Endothelial cell of umbilical vein (primary cell): ENCODE measurements around the gene IVD. TPM values are rescaled to one million over a fixed set of nuclear protein-coding genes. Genes with fewer than 3 reads are reported as not detected.

Experiments
- BruUV-seq: library from RNA; stranded (reverse); fragments of 400-500 nt; replicated peaks from 2 replicates; lab custom pipeline; 2021; lab: Mats Ljungman, UMichigan
- CTCF ChIA-PET: fragments of 300-600, 350-600 bp; sonication (Branson Sonifier 250); formaldehyde crosslinking; loops from one replicate; lab custom pipeline; 2021; ENCODE audit warnings: antibody characterized with exemption, inconsistent platforms; lab: Charles Lee
- POLR2A ChIA-PET: fragments of 300-600, 350-600 bp; sonication (Branson Sonifier 250); formaldehyde crosslinking; loops from one replicate; lab custom pipeline; 2021; ENCODE audit warnings: antibody characterized with exemption, inconsistent platforms; lab: Charles Lee
- DNase-seq: peaks from one replicate; pipeline ENCODE4 v3.0.0-alpha.2; 2011; ENCODE audit warnings: low read depth, low spot score
- FAIRE-seq: peaks from 2 replicates; lab custom pipeline; 2011; peaks lifted over from hg19 to GRCh38; lab: Jason Lieb, UNC
- H2AFZ ChIP-seq: 2 replicates; pipeline ENCODE4 v1.6.0; 2012; ENCODE audit warnings: low read depth, low read length, control low read depth, inconsistent platforms
- H3K27ac ChIP-seq: 2 replicates; pipeline ENCODE4 v1.5.1; 2011; ENCODE audit warnings: low read depth, mild to moderate bottlenecking, control low read depth, low read length, moderate library complexity; ENCODE audit not compliant: insufficient read depth
- H3K27me3 ChIP-seq, 2 experiments: 2 replicates each; pipeline versions ENCODE4 v1.6.0 to v1.6.1; 2011; ENCODE audit warnings: low read length in 2 of 2, mixed read lengths in 1 of 2; ENCODE audit not compliant: control insufficient read depth in 2 of 2, insufficient read depth in 2 of 2
- H3K36me3 ChIP-seq, 2 experiments: 2 replicates in 1 of 2; 3 replicates in 1 of 2; pipeline ENCODE4 v1.5.1; 2011; ENCODE audit warnings: low read length in 2 of 2, mild to moderate bottlenecking in 1 of 2, moderate library complexity in 1 of 2; ENCODE audit not compliant: control insufficient read depth in 2 of 2, insufficient read depth in 2 of 2; ENCODE audit errors: extremely low read depth in 1 of 2
- H3K4me1 ChIP-seq: 3 replicates; pipeline ENCODE4 v1.5.1; 2011; ENCODE audit warnings: mild to moderate bottlenecking, low read length; ENCODE audit not compliant: control insufficient read depth, insufficient read depth; ENCODE audit errors: extremely low read depth
- H3K4me2 ChIP-seq: 2 replicates; pipeline ENCODE4 v1.6.1; 2011; ENCODE audit warnings: low read length, control low read depth, mixed read lengths; ENCODE audit not compliant: insufficient read depth
- H3K4me3 ChIP-seq, 3 experiments: fragments of 200-600 bp in 1 of 3; sonication (generic), shearing (Covaris generic) in 1 of 3; replicated peaks in 1 of 3; 2 replicates each; pipeline ENCODE4 v1.5.1; 2011 to 2016; ENCODE audit warnings: control low read depth in 3 of 3, low read length in 3 of 3, mild to moderate bottlenecking in 2 of 3, inconsistent platforms in 1 of 3, low read depth in 1 of 3, moderate library complexity in 1 of 3; ENCODE audit not compliant: insufficient read depth in 1 of 3
- H3K79me2 ChIP-seq: 2 replicates; pipeline ENCODE4 v1.6.0; 2012; ENCODE audit warnings: low read length, inconsistent platforms; ENCODE audit not compliant: control insufficient read depth, insufficient read depth
- H3K9ac ChIP-seq: replicated peaks from 2 replicates; pipeline ENCODE3; 2011; ENCODE audit warnings: low read length, control low read depth; ENCODE audit not compliant: insufficient read depth; ENCODE audit errors: extremely low read depth
- H3K9me1 ChIP-seq: replicated peaks from 3 replicates; pipeline ENCODE4 v1.6.0; 2011; ENCODE audit warnings: mild to moderate bottlenecking, low read length; ENCODE audit not compliant: control insufficient read depth, insufficient read depth; ENCODE audit errors: extremely low read depth
- H3K9me3 ChIP-seq: replicated peaks from 2 replicates; pipeline ENCODE4 v1.5.1; 2012; ENCODE audit warnings: low read length, inconsistent platforms; ENCODE audit not compliant: control insufficient read depth, insufficient read depth
- H4K20me1 ChIP-seq: replicated peaks from 2 replicates; pipeline ENCODE3; 2011; ENCODE audit warnings: mild to moderate bottlenecking, low read length; ENCODE audit not compliant: control insufficient read depth, insufficient read depth; ENCODE audit errors: extremely low read depth
- CTCF ChIP-seq, 2 donors: IDR thresholded peaks; 1 replicate in 1 of 2; 2 replicates in 1 of 2; pipeline ENCODE4 v1.5.1; 2011; ENCODE audit warnings: low read length in 2 of 2, mild to moderate bottlenecking in 2 of 2, moderate library complexity in 2 of 2, control low read depth in 1 of 2, inconsistent platforms in 1 of 2, low read depth in 1 of 2; ENCODE audit not compliant: insufficient read depth in 1 of 2; ENCODE audit errors: extremely low read depth in 1 of 2
- EZH2 ChIP-seq: IDR thresholded peaks from 2 replicates; pipeline ENCODE4 v1.6.1; 2012; ENCODE audit warnings: borderline replicate concordance, low read depth, mild to moderate bottlenecking, moderate library complexity, low read length, inconsistent platforms; ENCODE audit not compliant: severe bottlenecking
- FOS ChIP-seq: IDR thresholded peaks from 2 replicates; pipeline ENCODE4 v1.6.1; 2011; ENCODE audit warnings: mild to moderate bottlenecking, low read length, moderate library complexity, borderline replicate concordance; ENCODE audit not compliant: insufficient read depth
- GATA2 ChIP-seq: IDR thresholded peaks from 2 replicates; pipeline ENCODE4 v1.7.0; 2011; ENCODE audit warnings: low read depth, mild to moderate bottlenecking, moderate library complexity, mixed read lengths, low read length; ENCODE audit not compliant: insufficient read length, insufficient read depth
- JUN ChIP-seq: IDR thresholded peaks from 2 replicates; pipeline ENCODE4 v1.6.1; 2011; ENCODE audit warnings: borderline replicate concordance, low read depth; ENCODE audit not compliant: insufficient read length, insufficient read depth
- MAX ChIP-seq: IDR thresholded peaks from 2 replicates; pipeline ENCODE4 v1.6.1; 2011; ENCODE audit not compliant: insufficient read depth, insufficient read length
- MYC ChIP-seq: IDR thresholded peaks from one replicate; pipeline ENCODE4 v1.6.1; 2011; ENCODE audit warnings: mild to moderate bottlenecking, low read depth, low read length
- POLR2A ChIP-seq: IDR thresholded peaks from 2 replicates; pipeline ENCODE4 v1.6.1; 2012; ENCODE audit warnings: low read depth, mild to moderate bottlenecking, control low read depth, low read length
- POLR2AphosphoS5 ChIP-seq: IDR thresholded peaks from 2 replicates; pipeline ENCODE4 v1.6.1; 2012; ENCODE audit warnings: low read depth, mild to moderate bottlenecking, control low read depth, low read length, moderate library complexity; ENCODE audit not compliant: insufficient read depth
- dilution Hi-C: fragments of 300-500 bp; cut with MboI; formaldehyde crosslinking; loops from one replicate; pipeline ENCODE4 v1.15.0; 2019; ENCODE audit warnings: low sequenced_read_pairs; ENCODE audit not compliant: extremely low pct_ligation_motif_present
- intact Hi-C: fragments of 100-400 bp; cut with micrococcal nuclease; formaldehyde crosslinking; loops from one replicate; pipeline ENCODE4 v1.10.0; 2022
- polyA plus RNA-seq, 4 experiments: library from polyadenylated mRNA; depleted of rRNA in 3 of 4; stranded (reverse) in 3 of 4; unstranded in 1 of 4; fragments of >200 nt; gene quantifications; 2 replicates each; pipeline versions ENCODE4 v1.2.1 to v1.2.3, GENCODE V29; 2011 to 2012; ENCODE audit warnings: missing spikeins in 1 of 4
- total RNA-seq: library from RNA; stranded (reverse); gene quantifications from 2 replicates; pipeline ENCODE4 v1.2.3, GENCODE V29; 2021

Gene IVD
- total and polyA plus RNA-seq, 2 donors (not counting 3 experiments of a cell fraction or from before 2014, with no cell fraction given) = 34.1 to 62.5 TPM

- DNase-seq = no peak
- H3K4me3 ChIP-seq = no peak overlapping the region
- H3K9me1 ChIP-seq = no peaks in the 10 kb centered on the region
- no peaks in the 10 kb centered on the region for H3K36me3 ChIP-seq
- dilution Hi-C loops (no loop called here), intact Hi-C loops (no loop called here)
- no peaks in the 10 kb centered on the region for H3K79me2 ChIP-seq
- no peaks in the 10 kb centered on the region for H4K20me1 ChIP-seq
- H3K9me3 ChIP-seq = no peaks in the 10 kb centered on the region
- TF ChIP-seq GATA2 (no peak), MAX (no peak), POLR2A (no peak), EZH2 (no peak), MYC (no peak), FOS (no peak), CTCF (IDR thresholded peaks at IDR 0.05; ENCODE audit: extremely low read depth in 1 of 2, insufficient read depth in 1 of 2, low read depth in 1 of 2, low read length in 2 of 2) (no peak), POLR2AphosphoS5 (no peak), JUN (no peak)
- peaks cover 3% of the 10 kb centered on the region for H3K4me1 ChIP-seq
- ChIA-PET POLR2A (no interaction called here), CTCF (interaction anchor here (0.5 to 1.6 kb wide), 2 partner anchors 10 to 30 kb away, joined by 3 to 4 read pairs; partner anchors contain the start of gene IVD)
- H3K9ac ChIP-seq = no peak overlapping the region
- no peak for FAIRE-seq
- H3K4me2 ChIP-seq = no peak overlapping the region
- H3K27ac ChIP-seq = no peak overlapping the region
- no peak overlapping the region for H2AFZ ChIP-seq
- BruUV-seq = no TSS peak
- peaks cover 69 to 84% of the 10 kb centered on the region in 2 experiments for H3K27me3 ChIP-seq
These were observed 29.6 kb downstream of the IVD start for GRCh38 chr15:40435023-40435709.
